Stimulated activated CD8-positive, alpha-beta memory T cell treated with anti-CD3 and anti-CD28 coated beads, Interleukin-4, amount 100 ng/mL, for 4 hours (primary cell): ENCODE data around the gene PDE3B.
A peak's percentile ranks its signal among the peaks of the same experiment; 100 is the strongest.
"Not testable (repeated sequence)": the region's sequence is repeated elsewhere in the genome, so short reads cannot be mapped to it uniquely, and the experiment has no call there.

Experiments
- DNase-seq, 2 donors: peaks; one replicate each; pipeline ENCODE4 v3.0.0-alpha.2; 2020; ENCODE audit warnings: low read depth in 2 of 2, low spot score in 1 of 2

PDE3B gene

DNA sequence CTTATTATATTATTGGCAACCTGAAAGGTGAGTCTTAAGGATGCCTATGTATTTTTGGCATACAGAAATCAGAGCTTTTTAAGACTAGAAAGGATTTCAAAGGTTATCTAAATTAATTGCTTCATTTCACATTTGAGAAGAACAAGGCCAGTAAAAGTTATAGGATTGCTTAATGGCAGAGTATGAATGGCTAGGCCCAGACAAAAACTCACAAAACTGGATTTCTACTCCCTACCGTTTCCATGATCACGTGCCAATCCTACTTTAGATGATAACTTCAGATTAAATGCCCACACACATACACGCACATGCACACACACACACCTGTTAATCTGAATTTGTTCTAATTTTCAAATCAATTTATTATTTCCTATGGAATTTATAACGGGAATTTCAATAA is 1.8 kb upstream of the PDE3B start:
- no peak for DNase-seq

- no peak for DNase-seq
Measured at GRCh38 chr11:14642453-14642852, 1.2 kb upstream of the PDE3B start.

- DNase-seq: no peak
Measured at GRCh38 chr11:14642873-14643696, 519 bp upstream of the PDE3B start.

GRCh38 chr11:14644226-14645014 is 816 bp downstream of the PDE3B start:
- peak in 1 of 2 donors; percentile 7 for DNase-seq

DNA sequence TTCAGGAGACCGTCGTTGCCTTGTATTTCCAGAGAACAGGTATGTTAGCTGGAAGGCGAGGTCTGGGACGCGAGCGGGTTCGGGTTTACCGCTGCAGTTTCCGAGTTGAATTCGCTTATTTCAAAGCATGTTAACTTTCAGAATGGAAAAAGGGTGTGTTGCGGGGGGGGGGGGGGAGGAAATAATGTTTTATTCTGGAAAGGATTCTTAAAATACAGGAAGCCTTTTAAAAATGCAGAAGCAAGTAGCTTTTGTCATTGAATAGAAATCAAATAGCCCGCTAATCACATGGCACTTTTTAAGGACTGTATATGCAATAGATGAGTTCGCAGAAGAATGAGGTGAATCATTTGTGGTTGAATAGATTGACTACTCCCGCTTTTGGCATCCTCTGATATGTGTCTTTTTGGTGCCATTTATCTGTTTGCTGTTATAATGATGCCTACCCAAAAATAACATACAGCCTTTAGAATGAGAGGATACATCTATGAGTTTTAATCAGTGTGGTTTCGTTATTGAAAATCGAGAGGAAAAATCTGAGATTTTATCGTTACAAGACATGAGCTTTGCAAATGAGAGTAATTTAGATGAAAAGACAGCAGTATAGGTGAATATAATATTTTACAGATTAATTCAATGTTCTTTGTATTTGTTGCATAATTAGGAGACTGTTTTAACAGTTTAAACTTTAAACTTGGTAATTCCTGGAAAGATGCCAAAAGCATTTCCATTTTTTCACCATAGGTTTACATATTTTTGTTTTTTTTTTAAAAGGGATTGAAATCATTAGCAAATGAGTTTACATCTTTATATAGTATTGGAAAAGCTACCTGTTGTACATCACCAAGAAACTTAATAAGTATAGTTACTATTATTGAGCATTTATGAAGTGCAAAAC is 1.7 kb downstream of the PDE3B start:
- no peak for DNase-seq

- DNase-seq: no peak
Measured at GRCh38 chr11:14645985-14646900, 2.6 kb downstream of the PDE3B start.

DNA sequence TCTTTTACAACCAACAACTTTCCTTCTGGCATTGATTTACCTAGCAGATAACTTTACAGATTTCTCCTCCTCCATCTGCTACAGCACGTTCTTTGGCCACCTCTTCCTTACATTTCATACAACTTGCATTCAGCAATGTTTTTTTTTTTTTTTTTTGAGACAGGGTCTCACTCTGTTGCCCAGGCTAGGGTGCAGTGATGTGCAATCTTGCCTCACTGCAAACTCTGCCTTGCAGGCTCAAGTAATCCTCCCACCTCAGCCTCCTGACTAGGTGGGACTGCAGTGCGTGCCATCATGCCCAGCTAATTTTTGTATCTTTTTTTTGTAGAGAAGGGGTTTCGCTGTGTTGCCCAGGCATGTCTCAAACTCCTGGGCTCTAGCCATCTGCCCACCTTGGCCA is 6.5 kb downstream of the PDE3B start:
- DNase-seq: no peak

GRCh38 chr11:14653090-14653489 is 9.5 kb downstream of the PDE3B start:
- no peak for DNase-seq

- DNase-seq: no peak
Measured at GRCh38 chr11:14655435-14655834, 11.8 kb downstream of the PDE3B start.

GRCh38 chr11:14656536-14657457 is 13.2 kb downstream of the PDE3B start:
- DNase-seq: no peak

GRCh38 chr11:14657841-14658240 is 14.2 kb downstream of the PDE3B start:
- DNase-seq: no peak

GRCh38 chr11:14664926-14665325 is 21.3 kb downstream of the PDE3B start:
- DNase-seq: not testable (repeated sequence)

DNA sequence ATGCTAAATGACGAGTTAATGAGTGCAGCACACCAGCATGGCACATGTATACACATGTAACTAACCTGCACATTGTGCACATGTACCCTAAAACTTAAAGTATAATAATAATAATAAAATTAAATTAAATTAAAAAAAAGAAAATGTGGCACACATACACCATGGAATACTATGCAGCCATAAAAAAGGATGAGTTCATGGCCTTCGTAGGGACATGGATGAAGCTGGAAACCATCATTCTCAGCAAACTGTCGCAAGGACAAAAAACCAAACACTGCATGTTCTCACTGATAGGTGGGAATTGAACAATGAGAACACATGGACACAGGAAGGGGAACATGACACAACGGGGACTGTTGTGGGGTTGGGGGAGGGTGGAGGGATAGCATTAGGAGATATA is 23.7 kb downstream of the PDE3B start:
- not testable (repeated sequence) for DNase-seq

DNA sequence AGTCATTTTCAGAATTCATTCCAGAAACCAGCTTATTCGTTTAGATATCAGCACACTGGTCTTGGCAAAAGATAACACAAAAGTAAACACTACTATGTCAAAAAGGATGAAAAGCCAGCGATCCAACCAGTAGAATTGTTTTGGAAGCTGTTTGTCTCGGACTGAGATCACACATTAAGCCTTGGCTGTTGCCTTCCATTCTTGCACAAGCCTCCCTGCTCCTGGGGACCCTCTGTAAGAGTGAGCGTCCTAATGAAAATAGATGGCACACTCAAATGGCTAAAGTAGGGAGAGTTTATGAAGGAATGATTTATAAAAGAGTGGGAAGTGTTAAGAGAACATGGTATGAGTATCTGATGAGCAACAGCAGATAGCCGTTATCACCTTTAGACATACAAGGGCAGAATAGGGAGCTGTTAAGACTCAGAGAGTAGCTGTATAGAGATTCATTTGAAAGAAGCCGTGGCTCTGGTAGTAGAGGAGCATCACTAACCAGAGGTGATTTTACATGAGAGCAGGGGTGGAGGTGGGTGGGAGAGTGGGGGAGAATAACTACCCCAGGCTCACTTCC is 25.2 kb downstream of the PDE3B start:
- no peak for DNase-seq

DNA sequence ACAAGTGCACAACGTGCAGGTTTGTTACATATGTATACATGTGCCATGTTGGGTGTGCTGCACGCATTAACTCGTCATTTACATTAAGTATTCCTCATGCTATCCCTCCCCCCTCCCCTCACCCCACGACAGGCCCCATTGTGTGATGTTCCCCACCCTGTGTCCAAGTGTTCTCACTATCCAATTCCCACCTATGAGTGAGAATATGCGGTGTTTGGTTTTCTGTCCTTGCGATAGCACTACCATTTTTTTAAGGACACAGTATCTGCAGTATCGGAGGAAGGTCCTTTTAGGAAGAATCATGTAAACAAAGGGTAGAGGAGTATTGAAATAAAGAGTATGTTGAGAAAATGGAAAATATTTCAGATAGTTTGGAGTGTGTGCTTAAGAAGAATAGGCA is 25.9 kb downstream of the PDE3B start:
- DNase-seq: no peak

GRCh38 chr11:14669958-14670357 is 26.4 kb downstream of the PDE3B start:
- no peak for DNase-seq

- DNase-seq: no peak
Measured at GRCh38 chr11:14672635-14673034, 29.0 kb downstream of the PDE3B start.

DNA sequence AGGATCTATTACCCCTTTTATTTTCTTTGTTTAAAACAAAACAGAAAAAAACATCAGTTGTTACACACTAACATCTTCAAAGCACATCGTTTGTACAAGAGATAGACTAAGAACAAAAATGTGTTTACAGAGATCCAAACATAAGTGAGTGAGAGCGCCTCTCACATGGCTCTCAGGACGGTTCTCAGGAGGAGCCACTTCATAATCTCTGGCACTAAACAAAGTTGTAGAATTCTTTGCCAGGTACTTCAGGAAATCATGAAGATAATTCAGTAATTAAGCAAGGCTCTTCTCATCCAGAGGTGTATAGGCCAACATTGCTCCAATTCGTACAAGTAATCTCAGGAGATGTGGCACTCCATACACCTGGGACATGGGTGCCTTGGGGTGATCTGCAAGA is 29.8 kb downstream of the PDE3B start:
- DNase-seq: no peak

- DNase-seq: no peak
Measured at GRCh38 chr11:14673824-14674405, 30.3 kb downstream of the PDE3B start.
